ENCODE data around the gene DOCK7.
"Not testable (repeated sequence)": the region's sequence is repeated elsewhere in the genome, so short reads cannot be mapped to it uniquely, and the experiment has no call there.

The DOCK7 gene

GRCh38 chr1:62573675-62574074 is 114.5 kb downstream of the DOCK7 start:
- 38% methylated on average over 2 of the region's 2 CpGs for WGBS
- H3K9me3 ChIP-seq (ENCODE audit: insufficient read depth, low read depth, low read length), result peaks cover 4% of the 10 kb centered on the region; the same call in 1 of the 2 replicates
- H3K27ac ChIP-seq (ENCODE audit: low read depth, low read length), result no peak overlapping the region
- H3K4me1 ChIP-seq (ENCODE audit: insufficient read depth, low read length), result peaks cover 13% of the 10 kb centered on the region; the same call in 1 of the 2 replicates
- H3K4me3 ChIP-seq (ENCODE audit: low read length), result no peak overlapping the region
- no peak overlapping the region for H3K9ac ChIP-seq (ENCODE audit: low read depth, low read length)
- H3K27me3 ChIP-seq (ENCODE audit: insufficient read depth, low read length), result no peaks in the 10 kb centered on the region
- peaks cover 5% of the 10 kb centered on the region; the same call in 1 of the 2 replicates for H3K36me3 ChIP-seq (ENCODE audit: insufficient read depth, low read length)

- Histone ChIP-seq H3K9me3 (ENCODE audit: insufficient read depth, low read depth, low read length) (peaks cover 4% of the 10 kb centered on the region; the same call in 1 of the 2 replicates), H3K36me3 (ENCODE audit: insufficient read depth, low read length) (peaks cover 5% of the 10 kb centered on the region; the same call in 1 of the 2 replicates), H3K9ac (ENCODE audit: low read depth, low read length) (no peak overlapping the region), H3K27ac (ENCODE audit: low read depth, low read length) (no peak overlapping the region), H3K4me1 (ENCODE audit: insufficient read depth, low read length) (peaks cover 13% of the 10 kb centered on the region; the same call in 1 of the 2 replicates), H3K27me3 (ENCODE audit: insufficient read depth, low read length) (no peaks in the 10 kb centered on the region), H3K4me3 (ENCODE audit: low read length) (no peak overlapping the region)
Observed at GRCh38 chr1:62572476-62572875, 115.7 kb downstream of the DOCK7 start.

DNA sequence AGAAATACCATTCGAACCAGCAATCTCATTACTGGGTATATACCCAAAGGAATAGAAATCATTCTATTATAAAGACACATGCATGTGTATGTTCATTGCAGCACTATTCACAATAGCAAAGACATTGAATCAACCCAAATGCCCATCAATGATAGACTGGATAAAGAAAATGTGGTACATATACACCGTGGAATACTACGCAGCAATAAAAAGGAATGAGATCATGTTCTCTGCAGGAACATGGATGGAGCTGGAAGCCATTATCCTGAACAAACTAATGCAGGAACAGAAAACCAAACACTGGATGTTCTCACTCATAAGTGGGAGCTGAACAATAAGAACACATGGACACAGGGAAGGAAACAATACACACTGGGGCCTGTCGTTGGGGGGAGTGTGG is 116.7 kb downstream of the DOCK7 start:
- H3K9me3 ChIP-seq (ENCODE audit: insufficient read depth, low read depth, low read length); H3K4me1 ChIP-seq (ENCODE audit: insufficient read depth, low read length); H3K9ac ChIP-seq (ENCODE audit: low read depth, low read length); H3K27me3 ChIP-seq (ENCODE audit: insufficient read depth, low read length); H3K36me3 ChIP-seq (ENCODE audit: insufficient read depth, low read length); H3K4me3 ChIP-seq (ENCODE audit: low read length); H3K27ac ChIP-seq (ENCODE audit: low read depth, low read length): not testable (repeated sequence)
- WGBS, result 96% methylated on average over 3 of the region's 4 CpGs

GRCh38 chr1:62567926-62568325 is 120.3 kb downstream of the DOCK7 start:
- H3K9me3 ChIP-seq (ENCODE audit: insufficient read depth, low read depth, low read length); H3K27ac ChIP-seq (ENCODE audit: low read depth, low read length); H3K27me3 ChIP-seq (ENCODE audit: insufficient read depth, low read length); H3K9ac ChIP-seq (ENCODE audit: low read depth, low read length); H3K4me1 ChIP-seq (ENCODE audit: insufficient read depth, low read length); H3K4me3 ChIP-seq (ENCODE audit: low read length); H3K36me3 ChIP-seq (ENCODE audit: insufficient read depth, low read length): not testable (repeated sequence)
- 100% methylated on average over 1 of the region's 1 CpG for WGBS

- H3K27ac ChIP-seq (ENCODE audit: low read depth, low read length), result not testable (repeated sequence)
- 100% methylated on average over 1 of the region's 1 CpG for WGBS
Observed at GRCh38 chr1:62567182-62567581, 121.0 kb downstream of the DOCK7 start.

GRCh38 chr1:62561306-62561705 is 126.9 kb downstream of the DOCK7 start:
- H3K4me3 ChIP-seq (ENCODE audit: low read length), result no peak overlapping the region
- peaks cover 4% of the 10 kb centered on the region; the same call in 1 of the 2 replicates for H3K36me3 ChIP-seq (ENCODE audit: insufficient read depth, low read length)
- WGBS, result no CpG with 5 or more reads among the region's 2 CpGs

More at GRCh38 chr1:62567182-62567581, 121.0 kb downstream of the DOCK7 start:
- H3K9me3 ChIP-seq (ENCODE audit: insufficient read depth, low read depth, low read length); H3K4me1 ChIP-seq (ENCODE audit: insufficient read depth, low read length); H3K9ac ChIP-seq (ENCODE audit: low read depth, low read length); H3K36me3 ChIP-seq (ENCODE audit: insufficient read depth, low read length); H3K4me3 ChIP-seq (ENCODE audit: low read length); H3K27me3 ChIP-seq (ENCODE audit: insufficient read depth, low read length): not testable (repeated sequence)

DNA sequence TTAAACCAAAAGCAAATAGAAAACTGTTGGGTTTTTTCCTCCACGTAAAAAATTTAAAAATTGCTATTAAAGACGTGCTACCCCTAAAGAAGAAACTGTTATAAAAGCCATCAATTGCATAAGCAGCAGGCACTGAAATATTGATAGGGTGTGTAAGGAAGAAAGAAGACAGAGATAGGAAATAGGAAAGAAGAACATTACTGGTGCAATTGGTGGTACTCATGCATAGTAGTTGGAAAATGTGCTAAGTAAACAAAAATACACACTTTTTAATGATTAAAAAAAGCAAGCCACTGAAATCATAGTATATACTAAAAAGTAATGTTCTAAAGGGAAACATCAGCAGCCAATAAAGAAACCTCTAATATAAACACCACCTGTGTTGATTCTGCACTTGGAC is 143.6 kb downstream of the DOCK7 start:
- Histone ChIP-seq H3K36me3 (ENCODE audit: insufficient read depth, low read length) (peaks cover 20% of the 10 kb centered on the region), H3K9ac (ENCODE audit: low read depth, low read length) (no peak overlapping the region)
- whole genome bisulfite sequencing, result 100% methylated on average over 2 of the region's 2 CpGs

More at GRCh38 chr1:62561306-62561705, 126.9 kb downstream of the DOCK7 start:
- Histone ChIP-seq H3K9ac (ENCODE audit: low read depth, low read length) (no peak overlapping the region), H3K9me3 (ENCODE audit: insufficient read depth, low read depth, low read length) (no peaks in the 10 kb centered on the region), H3K27me3 (ENCODE audit: insufficient read depth, low read length) (no peaks in the 10 kb centered on the region), H3K27ac (ENCODE audit: low read depth, low read length) (no peak overlapping the region), H3K4me1 (ENCODE audit: insufficient read depth, low read length) (no peaks in the 10 kb centered on the region)

DNA sequence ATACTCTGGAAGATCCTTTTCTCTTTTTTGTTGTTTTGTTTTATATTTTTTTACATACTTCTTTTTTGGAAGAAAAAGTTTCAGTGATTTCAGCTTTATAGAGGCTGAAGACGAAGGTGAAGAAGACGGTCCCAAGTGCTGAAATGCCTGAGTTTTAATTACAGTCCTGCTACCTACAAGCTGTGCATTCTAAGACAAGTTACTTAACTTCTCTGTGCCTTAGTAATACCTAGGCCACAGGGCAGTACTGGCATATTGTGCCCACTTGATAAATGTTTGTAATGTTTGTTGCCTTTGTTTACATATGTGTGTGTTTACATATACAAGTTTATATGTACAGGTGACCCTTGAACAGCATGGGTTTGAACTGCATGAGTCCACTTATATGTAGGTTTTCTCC is 147.1 kb downstream of the DOCK7 start:
- Histone ChIP-seq H3K27me3 (ENCODE audit: insufficient read depth, low read length) (no peaks in the 10 kb centered on the region), H3K27ac (ENCODE audit: low read depth, low read length) (no peak overlapping the region), H3K9ac (ENCODE audit: low read depth, low read length) (no peak overlapping the region), H3K9me3 (ENCODE audit: insufficient read depth, low read depth, low read length) (no peaks in the 10 kb centered on the region), H3K36me3 (ENCODE audit: insufficient read depth, low read length) (peaks cover 29% of the 10 kb centered on the region), H3K4me1 (ENCODE audit: insufficient read depth, low read length) (peaks cover 14% of the 10 kb centered on the region; the same call in 1 of the 2 replicates), H3K4me3 (ENCODE audit: low read length) (no peak overlapping the region)
- WGBS, result 48% methylated on average over 2 of the region's 2 CpGs

More for the DNA sequence above, 143.6 kb downstream of the DOCK7 start:
- Histone ChIP-seq H3K9me3 (ENCODE audit: insufficient read depth, low read depth, low read length) (no peaks in the 10 kb centered on the region), H3K4me1 (ENCODE audit: insufficient read depth, low read length) (no peaks in the 10 kb centered on the region), H3K4me3 (ENCODE audit: low read length) (no peak overlapping the region), H3K27ac (ENCODE audit: low read depth, low read length) (no peak overlapping the region), H3K27me3 (ENCODE audit: insufficient read depth, low read length) (no peaks in the 10 kb centered on the region)

GRCh38 chr1:62539028-62539447 is 149.1 kb downstream of the DOCK7 start:
- WGBS, result 100% methylated on average over 1 of the region's 2 CpGs
- Histone ChIP-seq H3K9ac (ENCODE audit: low read depth, low read length) (no peak overlapping the region), H3K9me3 (ENCODE audit: insufficient read depth, low read depth, low read length) (no peaks in the 10 kb centered on the region), H3K4me3 (ENCODE audit: low read length) (no peak overlapping the region), H3K36me3 (ENCODE audit: insufficient read depth, low read length) (peaks cover 37% of the 10 kb centered on the region), H3K4me1 (ENCODE audit: insufficient read depth, low read length) (peaks cover 14% of the 10 kb centered on the region; the same call in 1 of the 2 replicates), H3K27me3 (ENCODE audit: insufficient read depth, low read length) (no peaks in the 10 kb centered on the region), H3K27ac (ENCODE audit: low read depth, low read length) (no peak overlapping the region)

DNA sequence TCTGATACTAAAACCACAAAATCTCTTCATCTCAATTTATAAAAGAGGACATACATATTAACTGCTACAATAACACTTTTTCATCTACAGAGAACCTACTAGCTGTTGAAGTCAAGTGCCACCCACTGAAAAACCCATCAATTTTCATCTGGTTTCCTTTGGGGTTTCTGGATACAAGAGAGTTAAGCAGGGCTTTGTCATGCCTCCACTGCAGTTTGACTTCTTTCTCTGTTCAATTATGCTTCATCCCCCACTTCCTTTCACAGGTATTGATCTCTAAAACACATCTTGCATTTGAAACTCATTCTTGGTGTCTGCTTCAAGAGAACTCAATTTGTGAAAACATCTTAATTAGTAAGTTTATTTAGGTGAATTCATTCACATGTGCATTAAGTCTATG is 151.3 kb downstream of the DOCK7 start:
- Histone ChIP-seq H3K9ac (ENCODE audit: low read depth, low read length) (no peak overlapping the region), H3K4me1 (ENCODE audit: insufficient read depth, low read length) (peaks cover 14% of the 10 kb centered on the region; the same call in 1 of the 2 replicates), H3K9me3 (ENCODE audit: insufficient read depth, low read depth, low read length) (no peaks in the 10 kb centered on the region), H3K4me3 (ENCODE audit: low read length) (no peak overlapping the region), H3K36me3 (ENCODE audit: insufficient read depth, low read length) (peaks cover 29% of the 10 kb centered on the region), H3K27me3 (ENCODE audit: insufficient read depth, low read length) (no peaks in the 10 kb centered on the region), H3K27ac (ENCODE audit: low read depth, low read length) (peak overlapping the region; percentile 11; the same call in 1 of the 2 replicates)

DNA sequence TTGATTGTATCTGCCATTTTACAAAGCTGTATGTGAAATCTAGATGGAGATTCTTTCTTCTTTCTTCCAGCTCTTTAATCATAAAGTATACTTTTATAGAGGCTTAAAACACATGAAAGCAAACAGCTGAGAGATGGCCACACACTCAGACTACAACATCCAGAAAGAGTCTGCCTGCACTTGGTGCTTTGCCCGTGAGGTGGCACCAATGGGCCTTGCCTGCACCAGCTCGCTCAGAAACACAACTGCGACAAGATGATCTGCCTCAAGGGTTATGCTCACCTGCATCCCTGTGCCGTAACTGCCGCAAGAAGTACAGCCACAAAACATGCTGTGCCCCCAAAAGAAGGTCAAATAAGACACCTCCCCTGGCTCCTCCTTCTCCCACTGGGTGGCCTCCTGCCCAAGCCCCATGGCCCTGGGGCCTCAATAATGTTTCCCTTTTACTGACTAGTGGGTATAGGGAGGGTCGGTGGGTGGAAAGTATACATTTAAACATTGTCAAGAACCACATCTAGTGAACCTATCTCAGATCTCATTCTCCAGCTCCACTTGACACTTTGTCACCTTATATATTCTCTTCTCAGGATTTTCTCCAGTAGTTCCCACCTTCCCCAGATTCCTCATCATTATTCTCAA is 157.6 kb downstream of the DOCK7 start:
- H3K36me3 ChIP-seq (ENCODE audit: insufficient read depth, low read length), result peaks cover 39% of the 10 kb centered on the region
- no peaks in the 10 kb centered on the region for H3K27me3 ChIP-seq (ENCODE audit: insufficient read depth, low read length)
- no peak overlapping the region for H3K4me3 ChIP-seq (ENCODE audit: low read length)
- WGBS, result 56% methylated on average over 5 of the region's 6 CpGs
- H3K9ac ChIP-seq (ENCODE audit: low read depth, low read length), result no peak overlapping the region
- peaks cover 10% of the 10 kb centered on the region; the same call in 1 of the 2 replicates for H3K4me1 ChIP-seq (ENCODE audit: insufficient read depth, low read length)
- no peaks in the 10 kb centered on the region for H3K9me3 ChIP-seq (ENCODE audit: insufficient read depth, low read depth, low read length)
- H3K27ac ChIP-seq (ENCODE audit: low read depth, low read length), result no peak overlapping the region
